ENCODE results near the gene CFAP119. TPM values are rescaled to one million over a fixed set of nuclear protein-coding genes. Genes with fewer than 3 reads are reported as not detected.

The CFAP119 gene
- total and polyA plus RNA-seq, 2 of the 8 experiments (the other 6 are each of a cell fraction or from before 2014, with no cell fraction given): 5.6 to 6.0 TPM

GRCh38 chr16:30766933-30767284 is 5.0 kb upstream of the CFAP119 start:
- no peak overlapping the region for H3K27ac ChIP-seq (ENCODE audit: low read depth, low read length)
- H4K91ac ChIP-seq (replicated peaks; ENCODE audit: insufficient read length, low read length): no peak overlapping the region
- peaks cover 0 to 5% (median under 1%) of the 10 kb centered on the region in 4 experiments; a peak in 2 of 7 replicates for H3K4me1 ChIP-seq (replicated peaks in 1 of 4; ENCODE audit: control insufficient read depth in 3 of 4, insufficient read depth in 4 of 4, low read length in 3 of 4)
- H4K8ac ChIP-seq (ENCODE audit: extremely low read depth, insufficient read depth, low read length): no peak overlapping the region
- H2BK15ac ChIP-seq (ENCODE audit: low read length): no peak overlapping the region
- no peak overlapping the region for H2BK12ac ChIP-seq (ENCODE audit: low read depth, low read length)
- no peak overlapping the region for H3K14ac ChIP-seq (ENCODE audit: insufficient read length)
- H2AK5ac ChIP-seq (ENCODE audit: low read depth, low read length): no peak overlapping the region
- peaks cover 5% of the 10 kb centered on the region; the same call in 1 of the 2 replicates for H3K23me2 ChIP-seq (ENCODE audit: low read depth, low read length)
- H2BK120ac ChIP-seq (replicated peaks; ENCODE audit: low read depth, low read length): no peak overlapping the region
- peaks cover 50 to 85% (median 73%) of the 10 kb centered on the region in 4 experiments for H3K36me3 ChIP-seq (ENCODE audit: control insufficient read depth in 2 of 4, insufficient read depth in 4 of 4, low read length in 3 of 4)
- peaks cover 11 to 15% of the 10 kb centered on the region in 2 experiments for H4K20me1 ChIP-seq (replicated peaks in 1 of 2; ENCODE audit: control insufficient read depth in 1 of 2, insufficient read depth in 2 of 2, low read length in 2 of 2)
- H3K79me2 ChIP-seq (ENCODE audit: control insufficient read depth in 1 of 2, insufficient read depth in 2 of 2, low read length in 2 of 2): peaks cover 4 to 20% of the 10 kb centered on the region in 2 experiments; a peak in 2 of 4 replicates
- DNase-seq (ENCODE audit: low read depth in 1 of 2, low spot score in 2 of 2) (no peak), FAIRE-seq (no peak)
- ChIA-PET CTCF (ENCODE audit: partially characterized antibody) (interaction anchor here (0.7 to 1.3 kb wide), 2 partner anchors 13 to 24 kb away, joined by 3 read pairs; no protein-coding TSS in a partner anchor), POLR2A (ENCODE audit: partially characterized antibody) (interaction anchor here (0.9 to 6.6 kb wide), 5 partner anchors 8 to 56 kb away, joined by 3 to 63 read pairs (median 5); partner anchors contain the start of gene CFAP119)
- H3K23ac ChIP-seq (ENCODE audit: insufficient read length): no peak overlapping the region
- H4K5ac ChIP-seq (ENCODE audit: insufficient read length, low read depth, low read length): no peak overlapping the region
- no peaks in the 10 kb centered on the region for H3K9me3 ChIP-seq (ENCODE audit: insufficient read depth in 2 of 2, low read depth in 1 of 2, low read length in 1 of 2)
- no peak overlapping the region for H3K4ac ChIP-seq (replicated peaks; ENCODE audit: insufficient read length, low read depth, low read length)
- H3K4me2 ChIP-seq (ENCODE audit: insufficient read depth in 1 of 2, low read depth in 2 of 2, low read length in 2 of 2): no peak overlapping the region
- no peak overlapping the region for H3K9ac ChIP-seq (replicated peaks in 1 of 4; ENCODE audit: extremely low read depth in 1 of 4, low read depth in 3 of 4, low read length in 3 of 4)
- H3K27me3 ChIP-seq (replicated peaks in 1 of 4; ENCODE audit: control insufficient read depth in 3 of 4, extremely low read depth in 1 of 4, insufficient read depth in 3 of 4, low read length in 3 of 4): no peaks in the 10 kb centered on the region; a peak in 1 of 7 replicates
- no peak overlapping the region for H3K4me3 ChIP-seq (ENCODE audit: extremely low read depth in 1 of 4, insufficient read depth in 2 of 4, low read depth in 3 of 4, low read length in 4 of 4)
- H3K56ac ChIP-seq (replicated peaks; ENCODE audit: insufficient read length, low read depth, low read length): no peak overlapping the region
- no peaks in the 10 kb centered on the region; the same call in 1 of the 2 replicates for H3K79me1 ChIP-seq (ENCODE audit: low read depth, low read length)
- no peak overlapping the region for H3K18ac ChIP-seq (ENCODE audit: extremely low read depth, low read length)
- 87% methylated on average over 4 of the region's 4 CpGs; no CpG with 5 or more reads in 1 of the 2 experiments for WGBS, 2 experiments (ENCODE audit: extremely low coverage in 1 of 2, insufficient coverage in 1 of 2, insufficient read length in 1 of 2, insufficient replicate concordance in 2 of 2, low coverage in 1 of 2, low lambda C conversion rate in 2 of 2, missing lambda C conversion rate in 1 of 2)
- H2AFZ ChIP-seq (ENCODE audit: low read length): no peak overlapping the region
- no peak overlapping the region for H2BK20ac ChIP-seq (ENCODE audit: low read length)
- no peak overlapping the region for H2BK5ac ChIP-seq (ENCODE audit: low read depth, low read length)
- no peak for TF ChIP-seq GABPA (IDR thresholded peaks at IDR 0.05; ENCODE audit: borderline replicate concordance, insufficient read depth, low read length)
- no peak for TF ChIP-seq SRF (IDR thresholded peaks at IDR 0.05; ENCODE audit: low read depth, low read length)
- TF ChIP-seq, protein P1, sequence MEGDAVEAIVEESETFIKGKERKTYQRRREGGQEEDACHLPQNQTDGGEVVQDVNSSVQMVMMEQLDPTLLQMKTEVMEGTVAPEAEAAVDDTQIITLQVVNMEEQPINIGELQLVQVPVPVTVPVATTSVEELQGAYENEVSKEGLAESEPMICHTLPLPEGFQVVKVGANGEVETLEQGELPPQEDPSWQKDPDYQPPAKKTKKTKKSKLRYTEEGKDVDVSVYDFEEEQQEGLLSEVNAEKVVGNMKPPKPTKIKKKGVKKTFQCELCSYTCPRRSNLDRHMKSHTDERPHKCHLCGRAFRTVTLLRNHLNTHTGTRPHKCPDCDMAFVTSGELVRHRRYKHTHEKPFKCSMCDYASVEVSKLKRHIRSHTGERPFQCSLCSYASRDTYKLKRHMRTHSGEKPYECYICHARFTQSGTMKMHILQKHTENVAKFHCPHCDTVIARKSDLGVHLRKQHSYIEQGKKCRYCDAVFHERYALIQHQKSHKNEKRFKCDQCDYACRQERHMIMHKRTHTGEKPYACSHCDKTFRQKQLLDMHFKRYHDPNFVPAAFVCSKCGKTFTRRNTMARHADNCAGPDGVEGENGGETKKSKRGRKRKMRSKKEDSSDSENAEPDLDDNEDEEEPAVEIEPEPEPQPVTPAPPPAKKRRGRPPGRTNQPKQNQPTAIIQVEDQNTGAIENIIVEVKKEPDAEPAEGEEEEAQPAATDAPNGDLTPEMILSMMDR (IDR thresholded peaks at IDR 0.05; ENCODE audit: control extremely low read depth in 1 of 3, insufficient read depth in 1 of 3, low read depth in 1 of 3, low read length in 3 of 3): no peak
- TF ChIP-seq KDM5A (IDR thresholded peaks at IDR 0.05; ENCODE audit: low read length): no peak
- TF ChIP-seq SIN3A (conservative IDR thresholded peaks at IDR 0.05 in 1 of 2, IDR thresholded peaks at IDR 0.05 in 1 of 2; ENCODE audit: low read depth in 1 of 2, low read length in 2 of 2): no peak
- TF ChIP-seq MAFK (IDR thresholded peaks at IDR 0.05; ENCODE audit: low read depth, low read length): no peak
- TF ChIP-seq KDM1A (IDR thresholded peaks at IDR 0.05; ENCODE audit: borderline replicate concordance, low read length): no peak
- no peak for TF ChIP-seq POLR2AphosphoS5 (IDR thresholded peaks at IDR 0.05; ENCODE audit: low read depth, low read length)
- TF ChIP-seq PHF8 (conservative IDR thresholded peaks at IDR 0.05; ENCODE audit: low read depth, low read length): no peak
- no peak for TF ChIP-seq SP4 (IDR thresholded peaks at IDR 0.05; ENCODE audit: low read length)
- TF ChIP-seq RNF2 (IDR thresholded peaks at IDR 0.05; ENCODE audit: borderline replicate concordance, low read depth, low read length, missing control alignments, poor library complexity, severe bottlenecking): no peak

Measured in H1 (cell line).